HepG2 (cell line): ENCODE results near the gene C2CD3. TPM values are rescaled to one million over a fixed set of nuclear protein-coding genes. Genes with fewer than 3 reads are reported as not detected.
A peak's percentile ranks its signal among the peaks of the same experiment; 100 is the strongest.

Experiments
- ATAC-seq: fragments of 200-7000 bp; cut with Tn5 transposase; 3 replicates; pipeline ENCODE4 v1.9.1; 2020; ENCODE audit warnings: mild to moderate bottlenecking, moderate library complexity
- BruUV-seq: library from RNA; stranded (reverse); fragments of 400-500 nt; replicated peaks from 2 replicates; lab custom pipeline; 2021; lab: Mats Ljungman, UMichigan
- CTCF ChIA-PET: fragments of 300-600 bp; formaldehyde crosslinking; extraction: SDS; loops from one replicate; lab custom pipeline; 2021; ENCODE audit warnings: low total read pairs, inconsistent platforms, low intra/inter-chr PET ratio; lab: Yijun Ruan, JAX
- POLR2A ChIA-PET: fragments of 350-600 bp; sonication (Branson Sonifier 250); formaldehyde crosslinking; loops from one replicate; lab custom pipeline; 2020; ENCODE audit warnings: antibody characterized with exemption, inconsistent platforms; lab: Yijun Ruan, JAX
- DNase-seq: peaks from one replicate; pipeline ENCODE4 v3.0.0-alpha.2; 2015; ENCODE audit warnings: low spot score
- FAIRE-seq: peaks from 3 replicates; lab custom pipeline; 2011; peaks lifted over from hg19 to GRCh38; lab: Jason Lieb, UNC
- H2AFZ ChIP-seq: one replicate; pipeline ENCODE4 v1.6.1; 2011; ENCODE audit warnings: low read length, inconsistent platforms
- H3K27ac ChIP-seq: fragments of 300-600 bp; 3 replicates; pipeline ENCODE4 v1.8.0; 2011; ENCODE audit warnings: mixed run types, mild to moderate bottlenecking, mixed read lengths, low read length, inconsistent platforms; ENCODE audit not compliant: insufficient read depth; ENCODE audit errors: extremely low read length
- H3K27me3 ChIP-seq, 2 experiments: fragments of 200-600 bp in 1 of 2; 2 replicates in 1 of 2; 3 replicates in 1 of 2; pipeline versions ENCODE4 v1.6.0 to v1.8.0; 2011; ENCODE audit warnings: low read length in 2 of 2, mild to moderate bottlenecking in 2 of 2, moderate library complexity in 2 of 2, inconsistent platforms in 1 of 2; ENCODE audit not compliant: insufficient read depth in 2 of 2, control insufficient read depth in 1 of 2
- H3K36me3 ChIP-seq, 2 experiments: fragments of 200-600 bp in 1 of 2; replicated peaks in 1 of 2; 2 replicates in 1 of 2; 3 replicates in 1 of 2; pipeline versions ENCODE4 v1.5.1 to v1.8.0; 2011; ENCODE audit warnings: low read length in 2 of 2, inconsistent platforms in 1 of 2; ENCODE audit not compliant: insufficient read depth in 2 of 2, control insufficient read depth in 1 of 2
- H3K4me1 ChIP-seq: 2 replicates; pipeline ENCODE4 v1.5.1; 2012; ENCODE audit warnings: low read length, inconsistent platforms; ENCODE audit not compliant: insufficient read depth
- H3K4me2 ChIP-seq: 2 replicates; pipeline ENCODE4 v1.6.0; 2011; ENCODE audit warnings: low read depth, low read length, inconsistent platforms
- H3K4me3 ChIP-seq, 3 experiments: fragments of 200-600 bp in 1 of 3; sonication (generic), shearing (Covaris generic) in 1 of 3; replicated peaks in 1 of 3; 2 replicates each; pipeline ENCODE4 v1.5.1; 2011 to 2016; ENCODE audit warnings: low read length in 3 of 3, inconsistent platforms in 2 of 3, low read depth in 2 of 3, mild to moderate bottlenecking in 2 of 3, control low read depth in 1 of 3, mixed read lengths in 1 of 3; ENCODE audit not compliant: insufficient read depth in 1 of 3
- H3K79me2 ChIP-seq: one replicate; pipeline ENCODE4 v1.6.1; 2011; ENCODE audit warnings: low read length, inconsistent platforms; ENCODE audit not compliant: insufficient read depth
- H3K9ac ChIP-seq: 2 replicates; pipeline ENCODE4 v1.6.0; 2011; ENCODE audit warnings: mild to moderate bottlenecking, low read depth, low read length, inconsistent platforms; ENCODE audit not compliant: insufficient read depth
- H3K9me3 ChIP-seq: 2 replicates; pipeline ENCODE4 v1.5.1; 2012; ENCODE audit warnings: mild to moderate bottlenecking, low read length
- H4K20me1 ChIP-seq: 2 replicates; pipeline ENCODE4 v1.6.0; 2011; ENCODE audit warnings: inconsistent platforms, mild to moderate bottlenecking, low read length, moderate library complexity; ENCODE audit not compliant: insufficient read depth
- ATF3 ChIP-seq: sonication (generic); formaldehyde crosslinking; IDR thresholded peaks from 2 replicates; pipeline ENCODE4 v1.4.0; 2020; ENCODE audit warnings: missing genetic modification reagents
- ATF7-NPFF ChIP-seq: sonication (generic); formaldehyde crosslinking; IDR thresholded peaks from 2 replicates; pipeline ENCODE4 v1.8.1; 2023; ENCODE audit warnings: mild to moderate bottlenecking, low read depth, missing genetic modification reagents, moderate library complexity
- CC2D1A ChIP-seq: sonication (generic); formaldehyde crosslinking; IDR thresholded peaks from 2 replicates; pipeline ENCODE4 v1.8.1; 2023; ENCODE audit warnings: mild to moderate bottlenecking, missing genetic modification reagents
- CSRNP2 ChIP-seq: sonication (generic); formaldehyde crosslinking; conservative IDR thresholded peaks from 2 replicates; pipeline ENCODE4 v1.8.0; 2022; ENCODE audit warnings: low read depth, missing genetic modification reagents
- HNRNPUL1 ChIP-seq: fragments of 200-400 bp; formaldehyde crosslinking; IDR thresholded peaks from 2 replicates; pipeline ENCODE4 v1.6.1; 2017; ENCODE audit warnings: low read depth, mild to moderate bottlenecking, low read length, moderate library complexity
- MLXIP ChIP-seq: sonication (generic); formaldehyde crosslinking; IDR thresholded peaks from 2 replicates; pipeline ENCODE4 v1.9.0; 2021; ENCODE audit warnings: missing genetic modification reagents, borderline replicate concordance
- NFKBIZ ChIP-seq: IDR thresholded peaks from 2 replicates; pipeline ENCODE4 v1.6.1; 2018; ENCODE audit warnings: missing genetic modification reagents, missing compliant biosample characterization
- RARG ChIP-seq: sonication (generic); formaldehyde crosslinking; IDR thresholded peaks from 2 replicates; pipeline ENCODE4 v1.4.0; 2020; ENCODE audit warnings: low read depth, mild to moderate bottlenecking, missing genetic modification reagents
- ZBTB25 ChIP-seq: IDR thresholded peaks from 2 replicates; pipeline ENCODE4 v1.6.1; 2018; ENCODE audit warnings: missing genetic modification reagents
- ZNF260 ChIP-seq: sonication (generic); formaldehyde crosslinking; IDR thresholded peaks from 2 replicates; pipeline ENCODE4 v1.4.0; 2020; ENCODE audit warnings: missing genetic modification reagents, low read depth, mild to moderate bottlenecking, borderline replicate concordance
- ZNF580 ChIP-seq: IDR thresholded peaks from 2 replicates; pipeline ENCODE4 v1.6.1; 2016; ENCODE audit warnings: low read depth, borderline replicate concordance
- WGBS: methylation state at CpG from one replicate; pipeline ENCODE4 v1.1.6; 2017; ENCODE audit warnings: low lambda C conversion rate; 5-methylcytosine and 5-hydroxymethylcytosine counted together
- in situ Hi-C: cut with HindIII; loops from 2 replicates; pipeline ENCODE4 v1.10.0; 2017; ENCODE audit warnings: low pct_unique_long_range_greater_than_20kb; ENCODE audit not compliant: extremely low pct_ligation_motif_present
- intact Hi-C: fragments of 100-400 bp; cut with micrococcal nuclease; formaldehyde crosslinking; loops from one replicate; pipeline ENCODE4 v1.10.0; 2022; ENCODE audit not compliant: unreplicated experiment
- polyA plus RNA-seq, 8 experiments: library from polyadenylated mRNA; depleted of rRNA in 3 of 8; stranded (reverse) in 7 of 8; unstranded in 1 of 8; fragments of >200 nt; fragmentation: Illumina TruSeq in 4 of 8; extraction: Trizol in 4 of 8; gene quantifications; 2 replicates each; pipeline versions ENCODE4 v1.2.1 to v1.2.3, GENCODE V29; 2011 to 2016; ENCODE audit warnings: low read depth in 4 of 8, missing spikeins in 1 of 8, mixed read lengths in 1 of 8; ENCODE audit not compliant: insufficient read depth in 1 of 8
- total RNA-seq, 5 experiments: library from RNA; depleted of rRNA; stranded (reverse); fragments of >200 nt; fragmentation: Illumina TruSeq; extraction: Trizol; gene quantifications; 2 replicates each; pipeline ENCODE4 v1.2.3, GENCODE V29; 2016; ENCODE audit warnings: low read depth in 1 of 5

Gene C2CD3
- total and polyA plus RNA-seq, 2 of the 13 experiments (the other 11 are each of a cell fraction or from before 2014, with no cell fraction given) = 5.5 to 6.4 TPM

GRCh38 chr11:73981051-73981805 lies 189.6 kb downstream of the C2CD3 start (continued):
- no peak for TF ChIP-seq CSRNP2
- TF ChIP-seq, all 625 proteins: peak for 0

- 93% methylated on average over 3 of the region's 6 CpGs for WGBS
- H3K9me3 ChIP-seq = no peaks in the 10 kb centered on the region
- peaks cover 15 to 42% of the 10 kb centered on the region in 2 experiments; a peak in 4 of 5 replicates for H3K36me3 ChIP-seq
- peak; percentile 38 for DNase-seq
- H3K9ac ChIP-seq = no peak overlapping the region
- no TSS peak for BruUV-seq
- peaks cover 47% of the 10 kb centered on the region for H3K4me1 ChIP-seq
- H3K4me3 ChIP-seq = no peak overlapping the region
- in situ Hi-C loops (no loop called here), intact Hi-C loops (no loop called here)
- no peak overlapping the region for H2AFZ ChIP-seq
- H3K4me2 ChIP-seq = no peak overlapping the region; the same call in 1 of the 2 replicates
- H3K27me3 ChIP-seq = no peaks in the 10 kb centered on the region
- H3K27ac ChIP-seq = no peak overlapping the region
- no peak for ATAC-seq
- peaks cover 3% of the 10 kb centered on the region for H3K79me2 ChIP-seq
- CTCF ChIA-PET = no interaction called here
- FAIRE-seq = no peak
- POLR2A ChIA-PET = interaction anchor here (1.2 to 4.9 kb wide), 2 partner anchors 27 to 38 kb away, joined by 7 to 32 read pairs; no protein-coding TSS in a partner anchor
- no peaks in the 10 kb centered on the region for H4K20me1 ChIP-seq
- TF ChIP-seq ZNF580 (no peak), ZBTB25 (CRISPR knock-in tag) (no peak), ATF3 (no peak), HNRNPUL1 (no peak), NFKBIZ (CRISPR knock-in tag) (no peak), ATF7-NPFF (CRISPR knock-in tag) (no peak), MLXIP (CRISPR knock-in tag) (no peak), ZNF260 (no peak), CC2D1A (CRISPR knock-in tag) (no peak), RARG (CRISPR knock-in tag) (no peak)
These were observed 190.5 kb downstream of the C2CD3 start for GRCh38 chr11:73980001-73980961.
